ENCODE results near the gene SP100. TPM values are rescaled to one million over a fixed set of nuclear protein-coding genes. Genes with fewer than 3 reads are reported as not detected.

Gene SP100
- total RNA-seq, 2 donors from 2014 or later: 51.6 to 69.0 TPM

GRCh38 chr2:230505162-230505561 is 89.2 kb downstream of the SP100 start:
- Histone ChIP-seq H3K9me3 (no peaks in the 10 kb centered on the region), H3K36me3 (peaks cover 0 to 4% of the 10 kb centered on the region in 2 donors), H3K27ac (no peak overlapping the region), H3K27me3 (replicated peaks; ENCODE audit: insufficient read depth) (no peaks in the 10 kb centered on the region), H3K4me1 (replicated peaks) (no peaks in the 10 kb centered on the region), H3K4me3 (no peak overlapping the region)
- intact Hi-C loops (cut with DNase I): no loop called here
- DNase-seq (ENCODE audit: low spot score): no peak
- 92% methylated on average over 2 of the region's 2 CpGs for WGBS
- TF ChIP-seq POLR2AphosphoS5 (IDR thresholded peaks at IDR 0.05): no peak
- no peak for TF ChIP-seq CTCF (IDR thresholded peaks at IDR 0.05)
- no peak for TF ChIP-seq POLR2A (IDR thresholded peaks at IDR 0.05)

GRCh38 chr2:230512955-230513748 is 97.2 kb downstream of the SP100 start:
- TF ChIP-seq CTCF (IDR thresholded peaks at IDR 0.05) (no peak), POLR2AphosphoS5 (IDR thresholded peaks at IDR 0.05) (no peak), POLR2A (IDR thresholded peaks at IDR 0.05) (no peak)
- H3K27ac ChIP-seq: no peak overlapping the region
- no peak overlapping the region for H3K4me3 ChIP-seq
- no peak for DNase-seq (ENCODE audit: low spot score)
- 80% methylated on average over 4 of the region's 4 CpGs for WGBS
- intact Hi-C loops (cut with DNase I): no loop called here
- no peaks in the 10 kb centered on the region for H3K27me3 ChIP-seq (replicated peaks; ENCODE audit: insufficient read depth)
- H3K9me3 ChIP-seq: no peaks in the 10 kb centered on the region
- H3K4me1 ChIP-seq (replicated peaks): no peaks in the 10 kb centered on the region
- no peaks in the 10 kb centered on the region for H3K36me3 ChIP-seq

- Histone ChIP-seq H3K4me1 (replicated peaks) (no peaks in the 10 kb centered on the region), H3K9me3 (no peaks in the 10 kb centered on the region), H3K4me3 (no peak overlapping the region), H3K36me3 (no peaks in the 10 kb centered on the region), H3K27me3 (replicated peaks; ENCODE audit: insufficient read depth) (no peaks in the 10 kb centered on the region), H3K27ac (no peak overlapping the region)
- intact Hi-C loops (cut with DNase I): no loop called here
- WGBS: 84% methylated on average over 9 of the region's 9 CpGs
- no peak for DNase-seq (ENCODE audit: low spot score)
- TF ChIP-seq POLR2AphosphoS5 (IDR thresholded peaks at IDR 0.05) (no peak), POLR2A (IDR thresholded peaks at IDR 0.05) (no peak), CTCF (IDR thresholded peaks at IDR 0.05) (no peak)
These were observed 104.3 kb downstream of the SP100 start for GRCh38 chr2:230520061-230520874.

GRCh38 chr2:230520875-230521155 is 104.8 kb downstream of the SP100 start:
- no peak for TF ChIP-seq CTCF (IDR thresholded peaks at IDR 0.05)
- TF ChIP-seq POLR2AphosphoS5 (IDR thresholded peaks at IDR 0.05): no peak
- no peak for TF ChIP-seq POLR2A (IDR thresholded peaks at IDR 0.05)
- Histone ChIP-seq H3K27ac (no peak overlapping the region), H3K36me3 (no peaks in the 10 kb centered on the region), H3K4me3 (no peak overlapping the region), H3K9me3 (no peaks in the 10 kb centered on the region), H3K4me1 (replicated peaks) (no peaks in the 10 kb centered on the region), H3K27me3 (replicated peaks; ENCODE audit: insufficient read depth) (no peaks in the 10 kb centered on the region)
- DNase-seq (ENCODE audit: low spot score): no peak
- intact Hi-C loops (cut with DNase I): no loop called here

Data from prostate gland (tissue), 2 donors.